Activated CD4-positive, alpha-beta T cell treated with anti-CD3 and anti-CD28 coated beads, Interleukin-2, amount 50 U/mL, for 4 hours (primary cell): ENCODE measurements around the gene NINJ1.

Experiments
- DNase-seq, 2 experiments: peaks; one replicate each; pipeline ENCODE4 v3.0.0-alpha.2; 2020

The NINJ1 gene

DNA sequence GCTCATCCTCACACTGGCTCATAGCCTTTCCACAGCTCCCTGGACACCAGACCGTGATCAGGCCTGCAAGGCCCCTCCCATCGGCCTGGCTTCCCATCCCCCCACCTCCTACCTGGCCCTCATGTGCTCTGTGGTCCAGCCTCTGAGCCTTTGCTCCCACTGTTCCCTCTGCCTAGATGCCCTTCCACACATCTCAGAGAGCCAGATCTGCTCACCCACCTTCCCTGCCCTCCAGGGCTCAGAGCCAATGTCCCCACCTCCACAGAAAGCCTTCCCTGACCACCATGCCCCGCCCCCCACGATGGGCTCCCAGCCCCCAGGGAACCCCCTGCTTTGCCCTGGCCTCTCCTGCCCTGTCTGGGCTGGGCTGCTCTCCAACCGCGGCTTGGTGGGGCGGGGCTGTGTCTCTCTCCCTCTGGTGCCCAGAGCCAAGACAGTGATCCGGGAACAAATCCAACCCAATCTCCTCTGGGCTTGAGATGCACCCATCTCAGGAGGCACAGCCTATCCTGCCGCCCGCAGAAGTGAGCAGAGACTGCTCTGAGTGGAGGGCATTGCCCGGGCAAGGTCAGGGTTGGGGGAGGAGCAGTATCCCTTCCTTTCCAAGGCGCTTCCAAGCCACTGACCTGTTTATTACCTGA is 1.6 kb downstream of the NINJ1 start:
- no peak for DNase-seq

- DNase-seq = no peak
Observed at GRCh38 chr9:93131599-93132286, 2.3 kb downstream of the NINJ1 start.

DNA sequence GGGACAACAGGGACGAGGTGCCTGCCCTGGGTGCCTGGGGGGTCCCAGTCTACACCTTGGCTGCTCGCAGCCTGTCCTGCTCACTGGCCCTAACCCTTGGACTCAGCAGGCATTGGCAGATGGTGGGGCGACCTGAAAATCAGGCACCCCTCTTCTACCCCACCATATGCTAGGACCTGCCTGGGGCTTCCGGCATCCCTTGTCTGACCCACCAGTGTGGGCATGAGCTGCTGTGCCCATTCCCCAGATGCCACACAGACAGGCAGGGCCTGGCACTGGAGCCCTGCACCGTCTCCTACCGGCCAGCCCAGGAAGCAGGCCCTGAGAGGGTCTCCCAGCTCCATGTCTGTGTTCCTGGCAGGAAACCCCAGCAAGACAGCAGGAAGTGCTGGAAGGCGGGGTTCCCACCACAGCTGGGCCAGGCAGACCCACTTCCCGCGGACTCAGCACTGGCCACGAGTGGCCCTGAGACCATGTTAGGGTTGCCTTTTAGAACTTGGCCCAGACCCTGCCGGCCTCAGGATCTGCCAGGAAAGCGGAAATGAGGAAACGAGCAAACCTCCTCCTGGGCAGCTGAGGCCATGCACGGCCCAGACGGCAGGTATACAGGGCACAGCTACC is 3.1 kb downstream of the NINJ1 start:
- no peak for DNase-seq

GRCh38 chr9:93129691-93130500 is 4.2 kb downstream of the NINJ1 start:
- no peak for DNase-seq

DNA sequence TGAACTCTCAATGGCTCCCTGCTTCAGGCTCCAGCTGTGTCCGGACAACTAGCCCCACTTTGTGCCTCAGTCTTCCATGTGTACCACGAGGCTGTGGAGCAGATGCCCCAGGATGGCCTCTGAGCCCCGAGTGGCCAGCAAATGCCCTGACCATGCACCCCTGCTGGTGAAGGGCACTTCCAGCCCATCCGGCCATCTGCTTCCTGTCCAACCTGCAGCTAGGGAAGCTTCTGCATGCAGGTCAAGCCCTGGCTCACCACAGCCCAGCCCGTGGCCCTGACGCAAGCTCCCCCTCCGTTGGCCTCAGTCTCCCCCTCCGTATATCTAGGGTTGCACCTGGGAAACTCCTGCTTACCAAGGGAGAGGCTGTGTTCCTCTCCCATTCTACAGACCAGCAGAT is 4.8 kb downstream of the NINJ1 start:
- DNase-seq = no peak

GRCh38 chr9:93128715-93129224 is 5.3 kb downstream of the NINJ1 start:
- no peak for DNase-seq

GRCh38 chr9:93128011-93128714 is 5.9 kb downstream of the NINJ1 start:
- DNase-seq = no peak

- DNase-seq = no peak
Observed at GRCh38 chr9:93127395-93127911, 6.6 kb downstream of the NINJ1 start.

DNA sequence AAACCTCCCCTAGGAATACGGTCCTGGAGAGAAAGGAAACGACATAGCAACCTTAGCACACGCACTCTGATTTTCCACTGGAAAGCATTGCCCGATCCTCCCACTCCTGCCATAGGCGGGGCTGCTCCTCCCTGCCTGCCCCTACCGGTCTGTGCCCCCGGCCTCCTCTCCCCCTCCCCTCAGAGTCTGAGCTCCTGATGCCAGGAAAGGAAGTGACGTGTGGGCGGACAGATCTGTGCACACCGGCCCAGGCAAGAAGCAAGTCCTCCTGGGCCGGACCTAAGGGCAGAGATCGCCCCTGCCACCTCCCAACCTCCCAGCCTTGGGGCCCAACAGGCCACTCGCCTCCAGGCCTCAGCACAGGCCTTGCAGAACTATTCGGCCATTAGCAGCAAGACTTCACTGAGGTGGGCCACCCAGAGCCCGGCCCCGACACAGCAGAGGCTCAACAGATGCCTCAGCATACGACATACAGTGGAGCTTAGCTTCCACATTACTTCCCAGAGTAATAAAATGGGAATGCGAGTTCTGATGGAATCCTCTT is 7.2 kb downstream of the NINJ1 start:
- DNase-seq = no peak

- no peak for DNase-seq
Observed at GRCh38 chr9:93126151-93126781, 7.8 kb downstream of the NINJ1 start.

DNA sequence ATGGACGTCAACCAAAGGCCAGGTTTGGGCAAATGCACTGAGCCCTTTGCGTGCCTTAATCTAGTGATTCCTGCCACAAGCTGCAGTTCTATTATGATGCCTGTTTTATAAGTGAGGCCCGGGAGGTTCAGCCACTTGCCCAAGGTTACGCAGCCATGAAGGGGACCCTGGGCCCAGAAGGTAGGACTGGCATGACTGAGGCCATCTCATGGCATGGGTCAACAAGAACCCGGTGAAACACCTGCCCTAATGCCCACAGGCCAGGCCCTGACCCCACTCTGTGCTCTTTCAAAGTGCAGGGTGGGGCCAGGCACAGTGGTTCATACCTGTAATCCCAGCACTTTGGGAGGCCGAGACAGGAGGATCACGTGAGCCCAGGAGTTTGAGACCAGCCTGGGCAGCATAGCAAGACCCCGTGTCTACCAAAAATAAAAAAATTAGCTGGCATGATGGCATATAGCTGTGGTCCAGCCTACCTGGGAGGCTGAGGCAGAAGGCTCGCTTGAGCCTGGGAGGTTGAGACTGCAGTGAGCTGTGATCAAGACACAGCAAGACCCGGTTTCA is 8.6 kb downstream of the NINJ1 start:
- no peak for DNase-seq

- no peak for DNase-seq
Observed at GRCh38 chr9:93124793-93125192, 9.3 kb downstream of the NINJ1 start.

DNA sequence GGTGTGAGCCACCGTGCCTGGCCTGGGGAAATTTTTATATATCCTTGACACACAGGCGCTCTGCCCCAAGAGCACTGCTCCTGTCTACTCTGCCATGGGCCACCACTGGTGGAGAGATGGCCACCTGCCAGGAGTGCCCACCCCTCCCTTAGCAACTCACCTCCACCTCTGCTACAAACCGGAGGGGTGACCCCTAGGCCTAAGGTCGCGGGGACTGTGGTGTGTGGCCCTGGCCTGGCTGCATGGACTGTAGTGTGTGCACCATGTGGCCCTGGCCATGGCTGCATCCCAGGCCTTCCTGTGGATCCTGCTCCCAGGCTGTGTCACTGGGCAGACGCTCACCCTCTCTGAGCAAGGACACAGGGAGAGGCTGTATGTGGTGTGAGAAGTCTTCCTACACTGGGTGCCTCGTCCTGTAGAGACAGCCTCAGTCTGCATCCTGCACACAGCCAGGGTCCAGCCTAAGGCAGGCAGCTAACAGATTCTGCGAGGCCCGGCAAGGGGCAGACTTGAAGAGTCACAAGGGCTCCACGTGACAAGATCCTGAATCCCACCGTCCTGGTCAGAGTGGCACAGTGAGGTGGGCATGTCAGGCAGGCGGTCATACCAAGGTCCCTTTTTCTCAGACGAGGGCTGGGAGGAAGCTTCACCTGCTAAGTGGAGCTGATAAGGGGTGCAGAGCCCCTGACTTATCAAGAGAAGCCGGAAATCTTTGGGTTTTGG is 10.3 kb downstream of the NINJ1 start:
- peak in 1 of 2 experiments; percentile 0 for DNase-seq

DNA sequence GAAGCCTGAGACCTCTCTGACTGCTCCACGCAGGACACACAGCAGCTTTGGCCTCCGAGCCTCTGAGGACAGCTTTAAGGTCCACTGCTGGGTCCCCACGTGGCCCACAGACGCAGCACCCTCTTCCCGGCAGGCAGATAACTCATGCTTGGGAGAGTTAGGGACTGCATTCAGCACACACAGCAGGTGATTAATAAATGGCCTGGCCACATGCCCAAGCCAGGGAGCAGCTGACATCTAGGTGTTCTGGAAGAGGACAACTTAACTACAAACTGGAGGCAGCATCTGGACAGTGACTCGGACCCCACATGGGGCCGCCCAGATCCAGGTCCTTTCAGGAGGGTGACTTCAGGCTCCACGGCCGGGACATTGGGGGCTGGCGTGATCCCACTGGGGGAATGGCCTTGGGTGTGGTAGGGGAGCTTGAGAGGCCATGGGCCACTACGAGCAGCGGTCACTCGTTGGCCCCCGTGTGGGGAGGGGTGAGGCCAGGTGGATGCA is 11.3 kb downstream of the NINJ1 start:
- DNase-seq = no peak

DNA sequence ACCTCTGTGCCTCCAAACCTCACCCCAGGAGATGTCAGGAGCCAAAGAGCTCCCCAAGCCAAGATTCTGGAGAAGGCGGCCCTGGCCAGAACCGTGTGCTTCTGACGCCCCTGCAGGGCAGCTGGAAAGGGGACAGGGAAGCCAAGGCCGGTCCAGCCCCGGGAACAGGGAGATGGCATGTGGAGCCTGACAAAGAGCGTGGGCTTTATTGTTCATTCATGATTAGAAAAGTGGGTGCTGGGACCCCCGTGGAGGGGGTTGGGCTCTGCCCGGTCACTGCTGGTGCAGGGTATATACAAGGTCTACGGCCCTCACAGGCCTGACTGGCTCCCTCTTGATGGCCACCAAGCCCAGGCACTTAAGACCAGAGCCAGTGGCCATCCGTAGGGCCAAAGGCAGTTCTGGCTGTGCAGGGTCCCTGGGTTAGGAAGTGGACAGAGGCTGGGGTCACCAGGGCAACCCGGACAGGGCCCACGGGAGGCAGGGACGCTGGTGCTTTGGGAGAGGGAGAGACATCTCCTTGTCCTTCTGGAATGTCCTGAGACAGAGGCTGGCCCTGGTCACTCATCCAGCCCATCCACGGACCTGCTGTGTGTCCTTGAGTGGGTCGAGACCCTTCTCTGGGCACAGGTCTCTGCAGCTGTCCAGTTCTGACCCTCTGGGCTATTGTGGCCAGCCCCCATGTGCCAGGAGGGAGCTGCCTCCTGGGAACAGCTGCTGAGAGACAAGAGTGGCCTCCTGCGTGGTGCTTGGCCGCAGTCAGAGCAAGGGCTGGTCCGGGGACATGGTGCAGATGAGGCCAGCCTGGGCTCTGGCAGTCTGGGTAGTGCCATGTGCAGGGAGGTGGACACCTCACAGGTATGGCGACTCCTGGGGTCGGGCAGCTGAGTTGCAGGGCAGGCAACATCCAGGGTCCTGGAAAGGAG is 12.5 kb downstream of the NINJ1 start:
- DNase-seq = no peak

DNA sequence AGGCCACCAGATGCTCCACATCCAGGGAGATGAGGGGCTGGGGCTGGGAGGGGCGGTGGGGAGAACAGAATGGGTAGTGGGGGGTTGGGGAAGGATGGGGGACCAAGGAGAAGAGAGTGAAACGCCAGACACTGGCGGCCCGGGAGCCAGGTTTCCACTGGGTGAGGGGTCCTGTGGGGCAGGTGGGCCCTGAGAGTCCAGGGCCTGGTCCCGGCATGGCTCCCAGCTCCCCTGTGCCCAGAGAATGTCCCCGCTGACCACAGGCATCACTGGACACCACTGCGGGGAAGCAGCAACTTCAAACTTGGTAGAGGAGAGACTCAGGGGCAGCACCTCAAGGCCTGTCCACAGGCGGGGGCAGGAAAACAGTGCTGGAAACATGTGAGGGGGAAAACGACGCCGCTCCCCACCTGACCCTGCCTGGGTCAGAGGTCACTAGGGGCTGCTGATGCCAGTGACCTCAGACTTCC is 13.2 kb downstream of the NINJ1 start:
- DNase-seq = no peak

GRCh38 chr9:93119953-93120845 is 13.9 kb downstream of the NINJ1 start:
- no peak for DNase-seq

DNA sequence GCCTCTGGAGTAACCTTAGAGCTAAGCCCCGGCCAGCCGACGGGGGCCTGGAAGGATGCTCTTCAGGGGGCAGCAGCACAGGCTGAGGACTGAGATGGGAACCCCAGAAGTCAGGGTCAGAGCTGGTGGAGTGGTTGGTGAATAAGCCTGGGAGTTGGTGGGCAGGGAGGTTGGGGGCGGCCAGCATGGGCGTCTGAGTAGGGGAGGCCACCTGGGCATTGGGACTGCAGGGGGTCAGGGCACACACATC is 14.4 kb downstream of the NINJ1 start:
- DNase-seq = no peak
